ENCODE results near the gene IGF2BP3.

Gene IGF2BP3

GRCh38 chr7:23471106-23471859 is 992 bp upstream of the IGF2BP3 start:
- DNase-seq: peak; percentile 84

- DNase-seq: no peak
These were observed 385 bp downstream of the IGF2BP3 start for GRCh38 chr7:23469961-23470250.

DNA sequence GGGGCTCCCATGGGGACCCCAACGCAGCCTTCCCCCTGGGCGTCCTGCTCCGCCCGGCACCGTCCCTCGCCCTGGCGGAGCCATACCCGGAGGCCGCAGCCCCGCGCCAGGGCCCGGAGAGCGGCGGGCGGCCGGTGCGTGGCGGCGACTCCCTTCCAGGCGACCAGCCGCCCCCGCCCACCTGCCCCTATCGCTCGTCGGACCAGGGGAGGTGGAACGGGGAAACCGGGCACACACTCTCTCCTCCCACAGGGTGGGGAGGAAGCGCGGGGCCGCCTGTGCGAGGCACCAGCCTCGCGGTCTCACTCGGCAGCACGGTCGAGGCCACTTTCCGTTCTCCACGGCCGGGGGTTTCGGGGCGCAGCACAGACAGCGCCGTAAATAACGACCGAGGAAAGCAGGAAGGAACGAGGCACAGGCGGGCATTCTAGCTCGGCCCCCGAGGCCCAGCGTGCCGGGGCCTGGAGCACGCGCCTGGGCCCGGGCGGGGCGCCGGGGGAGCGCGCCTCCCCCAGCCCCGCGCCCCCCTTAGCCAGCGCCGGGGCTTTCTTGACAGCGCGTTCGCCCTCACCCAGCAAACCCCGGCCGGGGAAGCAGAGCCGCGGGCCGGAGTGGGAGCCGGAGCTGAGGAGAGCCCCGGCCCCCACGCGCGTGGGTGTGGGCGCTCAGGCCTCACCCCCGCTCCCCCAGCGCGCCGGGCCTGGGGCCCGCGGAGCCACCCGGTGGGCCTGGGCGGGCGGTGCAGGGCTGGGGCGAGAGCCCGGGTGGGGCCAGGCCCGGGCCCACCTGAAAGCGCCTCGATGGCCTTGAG is 936 bp downstream of the IGF2BP3 start:
- DNase-seq: no peak

DNA sequence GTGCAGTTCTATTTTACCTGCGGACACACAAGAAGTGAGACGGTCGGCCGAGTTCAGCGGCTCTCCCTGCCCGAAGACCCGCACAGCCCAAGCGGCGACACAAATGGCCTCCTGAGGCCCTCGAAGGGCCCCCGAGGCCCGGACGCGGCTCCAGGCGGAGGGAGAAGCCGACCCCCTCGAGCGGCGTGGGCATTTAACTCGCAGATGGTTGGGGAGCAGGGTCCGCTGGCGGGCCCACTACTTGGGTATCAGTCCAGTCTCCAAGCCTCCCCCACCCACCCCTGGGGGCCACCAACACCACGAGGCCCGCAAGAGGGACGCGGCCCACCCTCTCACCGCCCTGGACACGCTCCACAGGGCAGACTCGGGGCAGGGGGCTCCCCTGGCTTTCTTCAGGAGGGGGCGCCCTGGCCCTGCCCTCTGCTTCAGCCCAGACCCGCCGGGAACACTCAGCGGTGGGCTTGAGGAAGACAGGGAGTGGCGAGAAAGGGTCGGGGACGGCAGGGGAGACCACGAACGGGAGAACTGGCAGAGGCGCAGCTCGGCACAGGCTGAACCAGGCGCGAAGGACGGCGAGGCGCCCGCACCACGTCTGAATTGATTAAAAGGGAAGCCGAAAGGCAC is 1.7 kb downstream of the IGF2BP3 start:
- DNase-seq: no peak

DNA sequence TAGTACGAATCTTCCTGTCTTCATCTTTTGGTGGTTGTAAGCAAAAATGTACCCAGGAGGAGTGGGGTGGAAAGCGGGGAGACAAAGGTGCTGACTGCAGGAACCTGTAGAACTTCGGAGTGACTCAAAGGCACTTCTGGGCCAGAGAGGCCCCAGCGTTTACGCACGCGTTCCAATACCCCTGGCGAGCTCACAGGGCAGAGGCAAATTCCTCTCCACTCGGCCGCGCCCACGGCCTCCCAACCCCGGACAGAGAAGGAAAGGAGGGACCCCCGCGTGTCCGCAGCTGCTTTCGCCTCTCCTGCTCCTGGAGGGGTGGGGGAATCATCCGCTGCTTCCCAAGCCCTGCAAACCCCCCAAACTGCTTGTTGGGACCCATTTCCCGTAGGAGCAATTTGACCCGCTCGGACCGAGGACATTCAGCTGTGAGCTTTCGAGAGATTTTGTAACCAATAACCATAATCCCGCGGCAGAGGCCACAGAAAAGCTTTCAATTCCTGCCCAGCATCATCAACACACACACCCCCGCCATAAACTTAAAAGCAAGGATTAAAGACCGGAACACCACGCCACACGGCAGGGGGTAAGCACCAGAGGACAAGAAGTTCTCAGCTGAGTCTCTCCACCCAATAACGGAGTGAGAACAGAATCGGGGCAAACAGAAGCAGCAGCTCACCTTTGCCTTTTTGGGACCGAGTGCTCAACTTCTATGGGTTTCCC is 2.3 kb downstream of the IGF2BP3 start:
- no peak for DNase-seq

GRCh38 chr7:23467291-23467805 is 2.9 kb downstream of the IGF2BP3 start:
- no peak for DNase-seq

- DNase-seq: no peak
These were observed 7.4 kb downstream of the IGF2BP3 start for GRCh38 chr7:23462846-23463245.

- DNase-seq: no peak
These were observed 12.2 kb downstream of the IGF2BP3 start for GRCh38 chr7:23458044-23458443.

DNA sequence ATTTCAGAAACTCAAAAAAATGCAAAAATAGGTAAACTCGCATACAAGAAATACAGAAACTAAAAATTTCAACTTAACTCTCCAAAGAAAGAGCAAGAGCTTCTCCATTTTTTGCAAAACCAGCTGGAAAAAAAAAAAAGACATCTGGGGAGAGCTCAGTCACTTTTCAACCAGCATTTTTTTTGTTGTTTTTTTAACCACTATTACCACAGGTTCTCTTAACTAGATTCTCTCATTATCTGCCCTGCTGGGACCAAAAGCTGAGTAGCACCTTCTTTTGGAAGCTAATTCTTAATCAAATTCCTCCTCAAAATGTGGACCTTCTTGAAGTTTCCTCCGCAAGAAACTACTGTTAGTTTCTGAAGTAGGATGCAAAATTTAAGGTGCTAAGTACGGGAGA is 14.2 kb downstream of the IGF2BP3 start:
- no peak for DNase-seq

- DNase-seq: no peak
These were observed 15.3 kb downstream of the IGF2BP3 start for GRCh38 chr7:23454881-23455526.

DNA sequence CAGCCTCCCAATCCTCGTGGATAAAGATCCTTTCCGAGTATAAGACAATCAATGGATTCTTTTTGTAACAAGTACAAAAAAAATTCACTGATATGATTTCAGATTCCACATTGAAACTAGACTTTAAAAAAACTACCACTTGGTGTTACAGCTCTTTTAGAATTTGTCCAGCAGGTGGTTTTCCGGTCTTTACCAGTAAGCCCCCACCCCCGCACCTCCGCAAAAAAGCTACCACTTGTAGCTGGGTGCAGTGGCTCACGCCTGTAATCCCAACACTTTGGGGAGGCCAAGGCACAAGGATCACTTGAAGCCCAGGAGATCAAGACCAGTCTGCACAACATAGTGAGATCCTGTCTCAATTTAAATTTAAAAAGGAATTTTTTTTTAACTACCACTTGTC is 19.8 kb downstream of the IGF2BP3 start:
- no peak for DNase-seq

- no peak for DNase-seq
These were observed 20.4 kb downstream of the IGF2BP3 start for GRCh38 chr7:23449941-23450340.

DNA sequence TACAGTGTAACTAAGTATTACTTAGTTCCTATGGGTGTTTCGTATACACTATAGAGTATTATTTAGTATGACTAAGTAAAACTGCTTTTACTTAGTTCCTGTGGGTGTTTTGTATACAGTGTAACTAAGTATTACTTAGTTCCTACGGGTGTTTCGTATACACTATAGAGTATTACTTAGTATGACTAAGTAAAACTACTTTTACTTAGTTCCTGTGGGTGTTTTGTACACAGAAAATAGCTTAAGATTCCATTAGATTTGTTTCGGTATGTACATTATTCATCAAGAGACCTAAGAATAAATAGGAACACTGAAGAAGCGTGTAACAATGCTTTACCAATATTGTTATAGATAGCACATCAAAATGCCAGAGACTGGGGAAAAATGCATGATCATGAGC is 25.0 kb downstream of the IGF2BP3 start:
- no peak for DNase-seq

- no peak for DNase-seq
These were observed 26.3 kb downstream of the IGF2BP3 start for GRCh38 chr7:23443974-23444373.

DNA sequence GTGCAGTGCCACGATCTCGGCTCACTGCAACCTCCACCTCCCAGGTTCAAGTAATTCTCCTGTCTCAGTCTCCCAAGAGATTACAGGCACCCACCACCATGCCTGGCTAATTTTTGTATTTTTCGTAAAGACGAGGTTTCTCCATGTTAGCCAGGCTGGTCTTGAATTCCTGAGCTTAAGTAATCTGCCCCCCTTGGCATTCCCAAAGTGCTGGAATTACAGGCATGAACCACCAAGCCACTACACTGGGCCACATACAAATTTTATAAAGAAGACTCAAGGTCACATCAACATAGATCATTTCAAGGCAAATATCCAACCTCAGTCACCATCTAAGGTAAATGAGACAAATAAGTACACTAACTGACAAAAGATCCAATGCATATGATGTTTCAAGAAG is 32.1 kb downstream of the IGF2BP3 start:
- no peak for DNase-seq

- no peak for DNase-seq
These were observed 36.0 kb downstream of the IGF2BP3 start for GRCh38 chr7:23434147-23434917.

- no peak for DNase-seq
These were observed 38.5 kb downstream of the IGF2BP3 start for GRCh38 chr7:23431702-23432199.

GRCh38 chr7:23430893-23431259 is 39.4 kb downstream of the IGF2BP3 start:
- no peak for DNase-seq

DNA sequence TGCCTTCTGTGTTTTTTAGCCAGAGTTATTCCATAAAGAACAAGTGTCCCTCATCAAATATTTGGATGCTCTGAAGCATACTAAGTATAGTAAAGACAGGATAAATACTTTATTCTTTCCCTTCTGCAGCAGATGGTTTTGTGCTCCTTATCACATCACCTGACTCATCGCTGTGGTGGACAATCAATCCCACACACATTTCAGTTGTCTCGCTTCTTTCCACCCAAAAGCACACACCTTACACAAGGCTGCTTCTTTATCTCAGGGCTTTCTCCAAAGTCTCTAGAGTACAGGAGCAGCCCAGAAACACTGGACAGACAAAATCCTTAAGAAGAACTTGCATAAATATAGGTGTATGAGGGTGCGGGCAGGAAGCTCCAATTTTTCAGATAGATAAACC is 43.4 kb downstream of the IGF2BP3 start:
- DNase-seq: no peak

DNA sequence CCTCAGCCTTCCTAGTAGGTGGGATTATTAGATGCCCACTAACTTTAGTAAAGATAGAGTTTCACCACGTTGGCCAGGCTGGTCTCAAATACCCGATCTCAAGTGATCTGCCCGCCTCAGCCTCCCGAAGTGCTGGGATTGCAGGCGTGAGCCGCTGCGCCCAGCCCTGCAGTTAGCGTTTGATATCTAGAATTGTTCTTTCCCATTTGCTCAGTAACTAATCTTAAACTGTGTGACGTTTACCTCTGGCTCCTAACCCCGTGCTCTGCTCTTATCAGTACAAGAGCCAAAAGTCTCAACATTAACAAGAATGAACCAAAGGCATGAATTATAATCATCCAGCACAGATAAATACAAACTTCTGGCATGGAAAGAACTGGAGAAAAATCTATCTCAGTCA is 47.4 kb downstream of the IGF2BP3 start:
- no peak for DNase-seq

GRCh38 chr7:23422384-23422783 is 47.9 kb downstream of the IGF2BP3 start:
- DNase-seq: no peak

DNA sequence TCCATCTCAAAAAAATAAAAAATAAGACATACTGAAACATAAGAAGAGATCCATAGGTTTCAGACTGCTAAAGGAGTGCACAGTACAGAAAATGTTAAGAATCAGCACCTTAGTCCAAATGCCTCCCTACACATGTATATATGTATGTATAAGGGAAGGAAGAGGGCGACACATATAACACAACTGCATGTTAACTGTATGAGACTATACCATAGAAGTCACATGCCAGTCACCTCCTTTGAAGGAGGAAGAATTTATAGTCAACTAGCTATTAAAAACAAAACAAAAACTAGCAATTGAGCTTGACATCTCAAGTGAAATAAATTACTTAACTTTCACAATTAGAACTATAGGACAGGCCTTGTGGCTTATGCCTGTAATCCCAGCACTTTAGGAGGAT is 50.4 kb downstream of the IGF2BP3 start:
- no peak for DNase-seq

Data from NCI-H1694 (cell line).